HG02840 (cell line): ENCODE measurements around the gene SMC1B.
"Not testable (repeated sequence)": the region's sequence is repeated elsewhere in the genome, so short reads cannot be mapped to it uniquely, and the experiment has no call there.

ENCODE experiments used
- ATAC-seq: cut with Tn5 transposase; IDR thresholded peaks from one replicate; pipeline ENCODE4 v1.9.1; 2021; ENCODE audit warnings: mild to moderate bottlenecking, moderate library complexity, moderate number of reproducible peaks; ENCODE audit not compliant: unreplicated experiment, low FRiP score

The SMC1B gene

GRCh38 chr22:45357490-45357889, 55.9 kb downstream of the SMC1B start:
- ATAC-seq = no peak

DNA sequence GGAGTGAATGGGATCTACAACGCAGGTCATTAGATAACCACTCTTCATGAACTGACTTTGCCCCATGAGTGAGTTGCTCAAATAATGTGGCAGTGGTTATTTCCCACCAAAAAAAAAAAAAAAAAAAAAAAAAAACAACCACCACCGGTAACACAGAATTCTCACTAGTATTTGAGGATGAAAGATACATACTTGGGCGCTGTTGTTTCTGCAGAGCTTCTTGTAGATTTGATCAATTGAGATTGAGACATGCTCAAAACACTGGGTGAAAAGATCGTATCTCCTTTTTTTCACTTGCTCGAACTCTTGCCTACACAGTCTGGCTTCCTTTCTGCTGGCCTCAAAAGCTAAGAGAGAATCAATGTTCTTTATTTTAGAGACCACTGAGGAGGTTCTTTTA, 59.6 kb downstream of the SMC1B start:
- ATAC-seq = no peak

- not testable (repeated sequence) for ATAC-seq
Measured at GRCh38 chr22:45352757-45353156, 60.6 kb downstream of the SMC1B start.

- no peak for ATAC-seq
Measured at GRCh38 chr22:45351956-45352355, 61.4 kb downstream of the SMC1B start.

- ATAC-seq = no peak
Measured at GRCh38 chr22:45349916-45350315, 63.5 kb downstream of the SMC1B start.

- no peak for ATAC-seq
Measured at GRCh38 chr22:45344334-45344733, 69.1 kb downstream of the SMC1B start.

- no peak for ATAC-seq
Measured at GRCh38 chr22:45343143-45343542, 70.3 kb downstream of the SMC1B start.

- no peak for ATAC-seq
Measured at GRCh38 chr22:45341498-45341897, 71.9 kb downstream of the SMC1B start.

- ATAC-seq = no peak
Measured at GRCh38 chr22:45340323-45340722, 73.1 kb downstream of the SMC1B start.

- ATAC-seq = no peak
Measured at GRCh38 chr22:45338795-45339194, 74.6 kb downstream of the SMC1B start.

DNA sequence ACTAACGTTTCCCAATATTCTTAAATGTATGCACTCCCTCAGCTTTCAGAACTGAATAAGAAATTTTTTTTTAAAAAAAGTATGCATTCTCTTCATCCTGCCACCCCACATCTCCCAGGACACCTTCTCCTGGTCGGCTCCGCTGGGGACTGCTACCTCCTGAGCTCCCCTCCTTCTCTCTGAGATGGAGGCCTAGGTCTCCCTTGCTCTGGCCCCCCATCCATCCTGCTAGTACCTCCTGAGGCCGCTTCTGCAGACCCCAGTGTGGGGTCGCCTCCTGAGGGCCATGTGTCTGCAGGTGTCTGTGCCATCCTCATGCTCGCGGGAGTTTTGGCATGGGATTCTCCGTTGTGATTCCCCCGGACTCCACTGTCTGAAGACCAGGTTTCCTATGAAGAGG, 75.9 kb downstream of the SMC1B start:
- no peak for ATAC-seq

- no peak for ATAC-seq
Measured at GRCh38 chr22:45336971-45337431, 76.4 kb downstream of the SMC1B start.

- ATAC-seq = no peak
Measured at GRCh38 chr22:45335854-45336522, 77.4 kb downstream of the SMC1B start.

GRCh38 chr22:45335021-45335818, 78.2 kb downstream of the SMC1B start:
- ATAC-seq = no peak

DNA sequence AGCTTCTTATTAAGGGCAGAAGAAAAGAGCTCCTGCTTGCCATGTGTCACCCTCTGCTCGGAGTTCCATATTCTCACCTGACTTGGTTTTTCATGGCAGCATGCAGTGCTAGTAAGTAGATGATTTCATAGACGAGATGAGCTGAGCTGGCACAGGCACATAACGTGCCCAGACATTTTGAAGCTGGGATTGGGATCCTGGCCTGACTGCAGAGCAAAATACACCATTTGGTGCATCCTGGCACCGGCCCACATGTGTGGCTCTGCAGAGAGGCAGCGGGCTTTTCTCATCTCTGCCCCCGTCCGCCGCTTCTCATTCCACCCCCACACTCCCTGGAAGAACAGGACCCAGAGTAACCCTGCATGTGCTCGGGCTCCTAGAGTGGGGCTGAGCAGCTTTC, 78.9 kb downstream of the SMC1B start:
- ATAC-seq = no peak

- ATAC-seq = no peak
Measured at GRCh38 chr22:45334068-45334467, 79.3 kb downstream of the SMC1B start.

DNA sequence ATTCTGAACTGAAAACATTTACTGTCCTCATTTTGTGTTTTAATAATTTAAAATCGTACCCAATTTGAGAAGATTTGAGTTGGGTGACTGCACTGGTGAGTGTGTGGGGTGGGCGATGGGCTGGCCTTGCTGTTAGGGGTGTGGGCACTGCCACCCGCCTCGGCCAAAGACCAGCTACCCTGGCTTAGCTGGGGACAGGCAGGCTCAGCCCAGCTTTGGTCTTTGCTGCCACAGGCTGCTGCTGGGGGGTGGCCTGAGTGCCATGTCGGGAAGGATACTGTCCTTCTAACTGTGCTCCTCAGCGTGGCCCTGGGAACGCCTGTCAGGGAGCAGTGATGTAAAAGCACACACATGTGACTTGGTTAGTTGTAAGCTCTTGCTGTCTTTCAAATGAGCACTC, 81.4 kb downstream of the SMC1B start:
- no peak for ATAC-seq

- ATAC-seq = no peak
Measured at GRCh38 chr22:45331486-45331885, 81.9 kb downstream of the SMC1B start.

DNA sequence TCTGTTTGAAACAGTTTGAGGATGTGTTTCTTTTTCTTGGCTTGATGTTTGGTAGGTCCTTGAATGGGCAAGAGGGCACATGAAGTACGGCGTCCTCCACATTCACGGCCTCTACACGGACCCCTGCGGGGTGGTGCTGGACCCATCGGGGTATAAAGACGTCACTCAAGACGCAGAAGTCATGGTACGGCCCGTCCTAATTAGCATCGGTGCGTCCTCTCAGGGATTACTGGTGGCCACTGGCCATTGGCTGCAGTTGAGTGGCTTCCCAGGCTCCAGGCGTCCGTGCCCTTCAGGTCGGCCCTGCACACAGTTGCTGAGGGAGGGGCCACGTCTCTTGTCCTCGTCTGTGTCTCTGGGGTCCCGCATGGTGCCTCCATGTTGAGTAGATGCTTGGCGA, 82.9 kb downstream of the SMC1B start:
- no peak for ATAC-seq

- ATAC-seq = no peak
Measured at GRCh38 chr22:45329530-45329936, 83.9 kb downstream of the SMC1B start.

DNA sequence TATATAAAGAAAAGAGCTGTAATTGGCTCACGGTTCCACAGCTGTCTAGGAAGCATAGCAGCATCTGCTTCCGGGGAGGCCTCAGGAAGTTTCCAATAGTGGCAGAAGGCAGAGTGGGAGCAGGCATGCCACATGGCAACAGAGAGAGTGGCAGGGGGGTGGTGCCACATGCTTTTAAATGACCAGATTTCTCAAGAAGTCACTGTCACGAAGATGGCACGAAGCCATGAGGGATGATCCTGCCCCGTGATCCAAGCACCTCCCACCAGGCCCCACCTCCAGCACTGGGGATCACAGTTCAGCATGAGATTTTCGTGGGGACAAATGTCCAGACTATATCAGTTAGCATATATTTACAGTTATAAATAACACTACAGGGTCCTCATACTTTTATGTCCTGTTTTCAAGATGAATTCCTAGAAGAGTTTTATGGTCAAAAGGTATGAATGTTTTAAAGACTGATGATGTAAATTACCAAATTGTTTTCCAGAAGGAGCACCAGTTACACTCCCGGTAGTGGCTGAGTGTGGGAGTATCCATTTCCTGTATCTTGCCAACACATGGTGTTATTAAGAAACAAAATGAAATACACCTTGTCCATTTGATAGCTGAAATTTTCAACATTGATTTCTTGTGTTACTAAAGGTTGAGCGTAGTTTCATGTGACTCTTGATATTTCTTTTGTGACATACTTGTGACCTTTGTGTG, 84.4 kb downstream of the SMC1B start:
- ATAC-seq = no peak
